ENCODE measurements around the gene SAE1. TPM values are rescaled to one million over a fixed set of nuclear protein-coding genes. Genes with fewer than 3 reads are reported as not detected.

Gene SAE1
- total and polyA plus RNA-seq, 8 donors: 16.2 to 373 (median 43.5) TPM

- intact Hi-C loops (cut with DNase I; ENCODE audit: low total_unique reads): no loop called here
- WGBS, 5 donors: 0 to 1% (median 1%) methylated on average over 44 to 83 of the region's 85 CpGs
- H3K27me3 ChIP-seq: no peaks in the 10 kb centered on the region
- H3K4me3 ChIP-seq: peak overlapping the region; percentile 72 to 99 (median 84)
- no peaks in the 10 kb centered on the region for H3K36me3 ChIP-seq
- peaks cover 23 to 43% (median 38%) of the 10 kb centered on the region in 4 donors for H3K4me1 ChIP-seq
- peak; percentile 83 to 95 for DNase-seq
- no peaks in the 10 kb centered on the region for H3K9me3 ChIP-seq
- peak overlapping the region; percentile 97 to 100 (median 100) for H3K27ac ChIP-seq
- TF ChIP-seq POLR2A (IDR thresholded peaks at IDR 0.05) (peak in 1 of 4 donors; percentile 47), EP300 (IDR thresholded peaks at IDR 0.05) (no peak), CTCF (IDR thresholded peaks at IDR 0.05) (no peak), POLR2AphosphoS5 (IDR thresholded peaks at IDR 0.05) (peak in 2 of 3 donors; percentile 77 to 78)
These were observed 18.3 kb upstream of the SAE1 start for GRCh38 chr19:47112166-47112996.

DNA sequence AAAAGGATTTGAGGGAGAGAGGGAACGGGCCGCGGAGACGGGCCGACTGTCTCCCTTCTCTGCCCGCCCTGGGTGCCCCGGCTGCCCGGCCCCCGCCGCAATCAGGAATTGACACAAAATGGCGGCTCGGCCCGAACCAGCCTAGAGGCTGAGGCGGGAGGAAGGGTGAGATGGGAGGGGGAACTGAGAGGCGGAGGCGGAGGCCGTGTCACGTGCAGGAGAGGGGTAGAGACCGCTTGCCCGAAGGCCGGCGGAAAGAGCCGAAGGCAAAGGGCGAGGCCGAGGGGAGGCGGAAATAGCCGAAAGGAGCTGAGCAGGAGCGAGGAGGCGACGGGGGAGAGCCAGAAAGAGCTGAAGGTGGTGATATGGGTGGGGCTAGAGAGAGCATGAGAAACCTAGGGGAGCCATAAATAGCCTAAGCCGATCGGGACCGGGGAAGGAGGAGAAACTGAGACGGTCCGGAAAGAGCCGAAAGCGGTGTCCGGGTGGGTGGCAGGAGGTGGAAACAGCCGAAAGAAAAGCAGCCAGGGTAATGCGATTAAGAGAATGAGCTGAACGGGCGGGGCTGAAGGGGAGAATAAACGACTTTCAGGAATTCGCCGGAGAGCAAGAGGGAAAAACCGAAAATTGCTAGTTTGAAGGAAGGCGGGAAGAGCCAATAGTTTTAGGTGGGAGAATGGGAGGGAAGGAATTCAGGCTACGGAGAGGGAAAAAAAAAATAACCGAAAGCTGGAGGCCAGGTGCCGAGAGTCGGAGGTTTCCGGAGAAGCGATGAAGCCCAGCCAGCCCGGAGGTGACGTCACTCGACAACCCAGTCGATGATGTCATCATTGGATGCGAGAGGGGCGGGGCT, 17.4 kb upstream of the SAE1 start, which contains the start of gene ZC3H4:
TSS of gene ZC3H4 (minus strand) at position 780 of the 853 bp plus-strand sequence. CDS start 1,192 bp downstream, outside the sequence.
- peak; percentile 99 to 100 for DNase-seq
- Histone ChIP-seq H3K4me1 (peaks cover 15 to 35% (median 30%) of the 10 kb centered on the region in 4 donors), H3K27ac (peak within 1 kb of the TSS; percentile 97 to 100 (median 100)), H3K36me3 (no peaks in the 10 kb centered on the region), H3K27me3 (no peaks in the 10 kb centered on the region), H3K4me3 (peak within 1 kb of the TSS; percentile 72 to 99 (median 84)), H3K9me3 (no peaks in the 10 kb centered on the region)
- 0 to 1% (median 0%) methylated on average over 59 of the region's 59 CpGs for WGBS, 5 donors
- intact Hi-C loops (cut with DNase I; ENCODE audit: low total_unique reads): no loop called here
- TF ChIP-seq POLR2AphosphoS5 (IDR thresholded peaks at IDR 0.05) (peak; percentile 87 to 97 (median 95)), EP300 (IDR thresholded peaks at IDR 0.05) (no peak), POLR2A (IDR thresholded peaks at IDR 0.05) (peak in 2 of 4 donors; percentile 16 to 55), CTCF (IDR thresholded peaks at IDR 0.05) (peak in 1 of 7 experiments; percentile 6)

DNA sequence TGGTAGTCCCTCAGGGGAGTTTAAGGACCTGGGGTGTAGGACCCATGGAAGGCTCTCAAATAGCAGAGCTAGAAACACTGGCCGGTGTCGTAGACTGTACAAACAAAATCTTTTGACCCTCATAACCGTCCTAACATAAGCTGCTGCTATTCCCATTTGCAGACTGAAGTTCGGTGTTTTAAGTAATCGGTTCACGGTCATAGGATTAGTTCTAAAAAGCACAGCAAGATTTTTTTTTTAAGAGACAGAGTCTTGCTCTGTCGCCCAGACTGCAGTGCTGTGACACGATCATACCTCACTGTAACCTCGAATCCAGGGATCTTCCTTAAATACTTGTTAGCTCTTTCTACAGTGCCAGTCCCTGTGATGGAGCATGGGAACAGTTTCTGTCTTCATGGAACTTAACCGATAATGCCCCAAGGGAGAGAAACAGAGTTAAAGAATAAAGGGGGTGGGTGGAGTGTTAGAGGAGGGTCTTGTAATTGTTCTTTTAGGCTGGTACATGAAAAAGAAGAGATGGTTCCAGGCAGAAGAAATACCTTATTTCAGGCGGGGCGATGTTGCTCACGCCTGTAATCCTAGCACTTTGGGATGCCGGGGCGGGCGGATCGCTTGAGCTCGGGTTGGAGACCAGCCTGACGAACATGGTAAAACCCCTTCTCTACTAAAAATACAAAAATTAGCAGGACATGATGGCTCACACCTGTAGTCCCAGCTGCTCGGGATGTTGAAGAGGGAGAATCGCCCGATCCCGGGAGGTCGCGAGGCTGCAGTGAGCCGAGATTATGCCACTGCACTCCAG, 16.6 kb upstream of the SAE1 start:
- Histone ChIP-seq H3K27ac (peak overlapping the region; percentile 97 to 100 (median 100)), H3K36me3 (no peaks in the 10 kb centered on the region), H3K4me3 (peak overlapping the region; percentile 72 to 99 (median 84)), H3K4me1 (peaks cover 10 to 26% (median 22%) of the 10 kb centered on the region in 4 donors), H3K9me3 (no peaks in the 10 kb centered on the region), H3K27me3 (no peaks in the 10 kb centered on the region)
- TF ChIP-seq POLR2AphosphoS5 (IDR thresholded peaks at IDR 0.05): no peak
- TF ChIP-seq CTCF (IDR thresholded peaks at IDR 0.05): peak in 1 of 7 experiments; percentile 4
- intact Hi-C loops (cut with DNase I; ENCODE audit: low total_unique reads): no loop called here
- 52 to 66% (median 58%) methylated on average over 26 of the region's 26 CpGs for WGBS, 5 donors
- no peak for DNase-seq

Data from stomach (tissue), 9 donors.